K562 (cell line): Measurements from ENCODE around the gene CDH18. TPM values are rescaled to one million over a fixed set of nuclear protein-coding genes. Genes with fewer than 3 reads are reported as not detected.

Source experiments
- ATAC-seq: fragments of 200-7000 bp; cut with Tn5 transposase; 3 replicates; pipeline ENCODE4 v1.9.1; 2020; ENCODE audit warnings: moderate library complexity
- BruUV-seq: library from RNA; stranded (reverse); fragments of 400-500 nt; replicated peaks from 2 replicates; lab custom pipeline; 2021; lab: Mats Ljungman, UMichigan
- CTCF ChIA-PET: fragments of 300-600 bp; formaldehyde crosslinking; extraction: SDS; loops from one replicate; lab custom pipeline; 2021; ENCODE audit warnings: low intra/inter-chr PET ratio; lab: Yijun Ruan, JAX
- POLR2A ChIA-PET: fragments of 300-600, 350-650 bp; sonication (Branson Sonifier 250); formaldehyde crosslinking; extraction: SDS; loops from one replicate; lab custom pipeline; 2021; ENCODE audit warnings: antibody characterized with exemption, inconsistent platforms; lab: Yijun Ruan, JAX
- DNase-seq, 4 experiments: peaks; one replicate each; pipeline versions ENCODE4 v3.0.0 to v3.0.0-alpha.2; 2011 to 2018; ENCODE audit warnings: low spot score in 3 of 4, mixed read lengths in 3 of 4; ENCODE audit errors: extremely low read depth in 1 of 4
- FAIRE-seq: peaks from 2 replicates; lab custom pipeline; 2011; peaks lifted over from hg19 to GRCh38; lab: Jason Lieb, UNC
- H2AFZ ChIP-seq: 2 replicates; pipeline ENCODE4 v1.6.0; 2011; ENCODE audit warnings: low read depth, low read length, control low read depth, inconsistent platforms
- H3K27ac ChIP-seq: fragments of 200-600 bp; 3 replicates; pipeline ENCODE4 v1.8.0; 2011; ENCODE audit warnings: low read depth, mild to moderate bottlenecking, control low read depth, inconsistent platforms, low read length, moderate library complexity, mixed read lengths; ENCODE audit errors: extremely low read depth
- H3K27me3 ChIP-seq, 2 experiments: fragments of 300-600 bp in 1 of 2; 2 replicates in 1 of 2; 3 replicates in 1 of 2; pipeline versions ENCODE4 v1.6.0 to v1.8.0; 2011; ENCODE audit warnings: inconsistent platforms in 2 of 2, low read length in 2 of 2, mild to moderate bottlenecking in 1 of 2, mixed read lengths in 1 of 2, moderate library complexity in 1 of 2; ENCODE audit not compliant: control insufficient read depth in 2 of 2, insufficient read depth in 2 of 2
- H3K36me3 ChIP-seq: fragments of 300-600 bp; 3 replicates; pipeline ENCODE4 v1.8.0; 2011; ENCODE audit warnings: mild to moderate bottlenecking, low read length, inconsistent platforms; ENCODE audit not compliant: control insufficient read depth, insufficient read depth
- H3K4me1 ChIP-seq, 2 experiments: fragments of 200-600 bp in 1 of 2; replicated peaks in 1 of 2; 2 replicates in 1 of 2; 3 replicates in 1 of 2; pipeline versions ENCODE4 v1.5.1 to v1.8.0; 2011; ENCODE audit warnings: inconsistent platforms in 2 of 2, low read length in 2 of 2, mild to moderate bottlenecking in 1 of 2, mixed read lengths in 1 of 2, moderate library complexity in 1 of 2; ENCODE audit not compliant: control insufficient read depth in 2 of 2, insufficient read depth in 2 of 2
- H3K4me2 ChIP-seq: 2 replicates; pipeline ENCODE4 v1.6.1; 2011; ENCODE audit warnings: low read length, control low read depth, inconsistent platforms, mixed read lengths; ENCODE audit not compliant: insufficient read depth
- H3K4me3 ChIP-seq: fragments of 200-600 bp; sonication (generic), shearing (Covaris generic); 2 replicates; pipeline ENCODE4 v1.5.1; 2016; ENCODE audit warnings: control low read depth, inconsistent platforms
- H3K79me2 ChIP-seq: fragments of 200-600 bp; 3 replicates; pipeline ENCODE4 v1.8.0; 2011; ENCODE audit warnings: low read length, inconsistent platforms; ENCODE audit not compliant: control insufficient read depth, insufficient read depth
- H3K9ac ChIP-seq, 2 experiments: 2 replicates each; pipeline versions ENCODE4 v1.6.0 to v1.6.1; 2011; ENCODE audit warnings: low read depth in 2 of 2, low read length in 2 of 2, control low read depth in 1 of 2, inconsistent platforms in 1 of 2, mild to moderate bottlenecking in 1 of 2, mixed read lengths in 1 of 2; ENCODE audit not compliant: insufficient read depth in 1 of 2
- H3K9me1 ChIP-seq: one replicate; pipeline ENCODE4 v1.6.0; 2011; ENCODE audit warnings: inconsistent platforms, mild to moderate bottlenecking, low read length, moderate library complexity; ENCODE audit not compliant: control insufficient read depth, insufficient read depth
- H3K9me3 ChIP-seq: replicated peaks from 2 replicates; pipeline ENCODE4 v1.5.1; 2011; ENCODE audit warnings: low read depth, low read length, inconsistent platforms; ENCODE audit not compliant: control insufficient read depth, insufficient read depth
- H4K20me1 ChIP-seq: replicated peaks from 2 replicates; pipeline ENCODE4 v1.6.1; 2011; ENCODE audit warnings: low read length, inconsistent platforms, mixed read lengths; ENCODE audit not compliant: control insufficient read depth, insufficient read depth
- RBM39 ChIP-seq: fragments of 200-400 bp; formaldehyde crosslinking; optimal IDR thresholded peaks from 2 replicates; pipeline ENCODE3; 2018; ENCODE audit warnings: low read depth, low read length
- ZKSCAN8 ChIP-seq: fragments of 200-800 bp; sonication (Bioruptor generic); IDR thresholded peaks from 2 replicates; pipeline ENCODE4 v1.6.1; 2016; ENCODE audit warnings: missing genetic modification characterization, missing compliant biosample characterization
- ZNF780A ChIP-seq: fragments of 250-450 bp; sonication (Bioruptor Pico); IDR thresholded peaks from 2 replicates; pipeline ENCODE4 v1.5.0; 2021; ENCODE audit warnings: mild to moderate bottlenecking
- WGBS: fragments of 100-300 bp; shearing (Covaris generic); methylation state at CpG from one replicate; pipeline ENCODE4 v1.1.6; 2016; ENCODE audit warnings: low coverage, mixed read lengths; ENCODE audit not compliant: insufficient coverage; ENCODE audit errors: missing lambda C conversion rate; 5-methylcytosine and 5-hydroxymethylcytosine counted together
- in situ Hi-C: fragments of 300-500 bp; cut with MboI; formaldehyde crosslinking; loops from 4 replicates; pipeline ENCODE4 v1.15.0; 2018; ENCODE audit warnings: inconsistent platforms, mixed read lengths
- intact Hi-C: fragments of 100-400 bp; cut with micrococcal nuclease; formaldehyde crosslinking; loops from 2 replicates; pipeline ENCODE4 v1.14.2; 2022
- polyA plus RNA-seq, 8 experiments: library from polyadenylated mRNA; depleted of rRNA in 4 of 8; stranded (reverse) in 5 of 8; unstranded in 3 of 8; fragments of >200 nt; fragmentation: Nextera tagmentation in 2 of 8; fragmentation: Illumina TruSeq in 1 of 8; extraction: Ambion mirVana in 2 of 8; extraction: Trizol in 1 of 8; gene quantifications; 2 replicates each; pipeline versions ENCODE4 v1.2.1 to v1.2.3, GENCODE V29; 2011 to 2014; ENCODE audit warnings: inconsistent platforms in 1 of 8, missing spikeins in 1 of 8
- total RNA-seq, 7 experiments: library from RNA; depleted of rRNA in 6 of 7; stranded (reverse); fragments of >200 nt in 6 of 7; fragmentation: Illumina TruSeq in 2 of 7; extraction: Trizol in 2 of 7; gene quantifications; 2 replicates each; pipeline versions ENCODE4 v1.2.1 to v1.2.3, GENCODE V29; 2011 to 2021; ENCODE audit warnings: low replicate concordance in 1 of 7
- TF ChIP-seq, protein P1 (sequence below): IDR thresholded peaks from 3 replicates; pipeline ENCODE4 v1.6.1; 2011; ENCODE audit warnings: borderline replicate concordance, mild to moderate bottlenecking; ENCODE audit not compliant: insufficient read length, insufficient read depth
- TF ChIP-seq, protein P2 (sequence below): fragments of 450-650 bp; IDR thresholded peaks from 2 replicates; pipeline ENCODE4 v1.6.1; 2016

CDH18 gene
- total and polyA plus RNA-seq, 9 of the 15 experiments (the other 6 are each of a cell fraction or from before 2014, with no cell fraction given) = 0.18 to 1.4 (median 0.31) TPM

DNA sequence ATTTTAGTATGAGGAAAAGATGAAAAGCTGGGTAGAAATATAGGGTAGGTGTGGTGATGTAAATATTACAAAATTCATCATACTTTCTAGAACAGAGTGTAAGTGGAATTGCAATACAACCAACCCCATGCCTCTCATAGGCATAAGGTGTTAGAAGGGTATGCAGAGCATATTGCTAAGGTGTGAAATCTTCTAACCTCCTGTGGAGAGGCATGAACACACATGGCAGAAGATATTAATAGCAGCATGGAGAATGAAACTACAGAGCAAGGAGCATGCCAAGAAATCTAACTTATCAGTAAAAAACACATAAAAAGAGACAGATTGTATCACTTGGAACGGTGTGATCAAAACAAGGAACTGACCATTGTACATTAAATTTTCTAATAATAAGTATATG, 441.5 kb downstream of the CDH18 start:
- CTCF ChIA-PET = no interaction called here
- DNase-seq = no peak
- no TSS peak for BruUV-seq

More for the DNA sequence above, 441.5 kb downstream of the CDH18 start:
- TF ChIP-seq, protein P1, sequence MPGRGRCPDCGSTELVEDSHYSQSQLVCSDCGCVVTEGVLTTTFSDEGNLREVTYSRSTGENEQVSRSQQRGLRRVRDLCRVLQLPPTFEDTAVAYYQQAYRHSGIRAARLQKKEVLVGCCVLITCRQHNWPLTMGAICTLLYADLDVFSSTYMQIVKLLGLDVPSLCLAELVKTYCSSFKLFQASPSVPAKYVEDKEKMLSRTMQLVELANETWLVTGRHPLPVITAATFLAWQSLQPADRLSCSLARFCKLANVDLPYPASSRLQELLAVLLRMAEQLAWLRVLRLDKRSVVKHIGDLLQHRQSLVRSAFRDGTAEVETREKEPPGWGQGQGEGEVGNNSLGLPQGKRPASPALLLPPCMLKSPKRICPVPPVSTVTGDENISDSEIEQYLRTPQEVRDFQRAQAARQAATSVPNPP = no peak
- TF ChIP-seq RBM39 (no peak), ZKSCAN8 (CRISPR knock-in tag) (no peak), ZNF780A (no peak)
- TF ChIP-seq, protein P2, sequence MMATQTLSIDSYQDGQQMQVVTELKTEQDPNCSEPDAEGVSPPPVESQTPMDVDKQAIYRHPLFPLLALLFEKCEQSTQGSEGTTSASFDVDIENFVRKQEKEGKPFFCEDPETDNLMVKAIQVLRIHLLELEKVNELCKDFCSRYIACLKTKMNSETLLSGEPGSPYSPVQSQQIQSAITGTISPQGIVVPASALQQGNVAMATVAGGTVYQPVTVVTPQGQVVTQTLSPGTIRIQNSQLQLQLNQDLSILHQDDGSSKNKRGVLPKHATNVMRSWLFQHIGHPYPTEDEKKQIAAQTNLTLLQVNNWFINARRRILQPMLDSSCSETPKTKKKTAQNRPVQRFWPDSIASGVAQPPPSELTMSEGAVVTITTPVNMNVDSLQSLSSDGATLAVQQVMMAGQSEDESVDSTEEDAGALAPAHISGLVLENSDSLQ = no peak
- Histone ChIP-seq H3K27ac (no peak overlapping the region), H4K20me1 (no peaks in the 10 kb centered on the region), H2AFZ (no peak overlapping the region), H3K4me2 (no peak overlapping the region), H3K9ac (no peak overlapping the region), H3K4me3 (no peak overlapping the region), H3K9me3 (no peaks in the 10 kb centered on the region; the same call in 1 of the 2 replicates), H3K36me3 (no peaks in the 10 kb centered on the region), H3K4me1 (no peaks in the 10 kb centered on the region), H3K27me3 (no peaks in the 10 kb centered on the region), H3K9me1 (no peaks in the 10 kb centered on the region), H3K79me2 (no peaks in the 10 kb centered on the region)
- intact Hi-C loops (no loop called here), in situ Hi-C loops (no loop called here)
- no peak for FAIRE-seq
- WGBS = 5% methylated on average over 1 of the region's 1 CpG
- POLR2A ChIA-PET = no interaction called here
- no peak for ATAC-seq
